PFSK-1 (cell line): ENCODE measurements around the gene CHD9NB.

Experiments used
- TAF1 ChIP-seq: IDR thresholded peaks from 2 replicates; pipeline ENCODE4 v1.6.1; 2012; ENCODE audit warnings: low read length, control low read depth, borderline replicate concordance; ENCODE audit not compliant: insufficient read depth
- TF ChIP-seq, protein P1 (sequence below), 2 experiments: IDR thresholded peaks; 2 replicates each; pipeline versions ENCODE4 v1.6.1 to v1.8.0; 2011 to 2012; ENCODE audit warnings: low read depth in 2 of 2, low read length in 2 of 2, control low read depth in 1 of 2, inconsistent platforms in 1 of 2, mild to moderate bottlenecking in 1 of 2, moderate library complexity in 1 of 2; ENCODE audit not compliant: insufficient read depth in 1 of 2

- no peak for TF ChIP-seq TAF1
- TF ChIP-seq, protein P1, sequence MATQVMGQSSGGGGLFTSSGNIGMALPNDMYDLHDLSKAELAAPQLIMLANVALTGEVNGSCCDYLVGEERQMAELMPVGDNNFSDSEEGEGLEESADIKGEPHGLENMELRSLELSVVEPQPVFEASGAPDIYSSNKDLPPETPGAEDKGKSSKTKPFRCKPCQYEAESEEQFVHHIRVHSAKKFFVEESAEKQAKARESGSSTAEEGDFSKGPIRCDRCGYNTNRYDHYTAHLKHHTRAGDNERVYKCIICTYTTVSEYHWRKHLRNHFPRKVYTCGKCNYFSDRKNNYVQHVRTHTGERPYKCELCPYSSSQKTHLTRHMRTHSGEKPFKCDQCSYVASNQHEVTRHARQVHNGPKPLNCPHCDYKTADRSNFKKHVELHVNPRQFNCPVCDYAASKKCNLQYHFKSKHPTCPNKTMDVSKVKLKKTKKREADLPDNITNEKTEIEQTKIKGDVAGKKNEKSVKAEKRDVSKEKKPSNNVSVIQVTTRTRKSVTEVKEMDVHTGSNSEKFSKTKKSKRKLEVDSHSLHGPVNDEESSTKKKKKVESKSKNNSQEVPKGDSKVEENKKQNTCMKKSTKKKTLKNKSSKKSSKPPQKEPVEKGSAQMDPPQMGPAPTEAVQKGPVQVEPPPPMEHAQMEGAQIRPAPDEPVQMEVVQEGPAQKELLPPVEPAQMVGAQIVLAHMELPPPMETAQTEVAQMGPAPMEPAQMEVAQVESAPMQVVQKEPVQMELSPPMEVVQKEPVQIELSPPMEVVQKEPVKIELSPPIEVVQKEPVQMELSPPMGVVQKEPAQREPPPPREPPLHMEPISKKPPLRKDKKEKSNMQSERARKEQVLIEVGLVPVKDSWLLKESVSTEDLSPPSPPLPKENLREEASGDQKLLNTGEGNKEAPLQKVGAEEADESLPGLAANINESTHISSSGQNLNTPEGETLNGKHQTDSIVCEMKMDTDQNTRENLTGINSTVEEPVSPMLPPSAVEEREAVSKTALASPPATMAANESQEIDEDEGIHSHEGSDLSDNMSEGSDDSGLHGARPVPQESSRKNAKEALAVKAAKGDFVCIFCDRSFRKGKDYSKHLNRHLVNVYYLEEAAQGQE (IDR thresholded peaks at IDR 0.05; ENCODE audit: insufficient read depth in 1 of 2, low read depth in 2 of 2, low read length in 2 of 2), result no peak
Observed at GRCh38 chr16:53059672-53060071, 7.0 kb upstream of the CHD9NB start.
